ENCODE measurements around the gene NPTXR. TPM values are rescaled to one million over a fixed set of nuclear protein-coding genes. Genes with fewer than 3 reads are reported as not detected.
A peak's percentile ranks its signal among the peaks of the same experiment; 100 is the strongest.

NPTXR gene
- polyA plus RNA-seq, 3 donors: 0.04 TPM; not detected in 2

- H3K27ac ChIP-seq (ENCODE audit: low read depth in 1 of 2, low read length in 2 of 2): no peak overlapping the region
- no peak overlapping the region for H3K9ac ChIP-seq (ENCODE audit: insufficient read depth, low read length, poor library complexity, severe bottlenecking)
- peaks cover 26% of the 10 kb centered on the region for H3K4me1 Mint-ChIP-seq
- H3K27ac Mint-ChIP-seq: peak overlapping the region in 2 of 7 donors; percentile 41 to 74
- peaks cover 0 to 3% (median 0%) of the 10 kb centered on the region in 3 donors for H3K27me3 Mint-ChIP-seq (ENCODE audit: low read depth in 3 of 3)
- peaks cover 10% of the 10 kb centered on the region for H3K79me2 ChIP-seq (ENCODE audit: insufficient read depth, low read length)
- peaks cover 26 to 27% of the 10 kb centered on the region in 2 donors for H3K4me1 ChIP-seq (ENCODE audit: control insufficient read depth in 1 of 2, insufficient read depth in 2 of 2, low read length in 2 of 2)
- H3K36me3 Mint-ChIP-seq: peaks cover 35 to 47% of the 10 kb centered on the region in 2 donors
- no peak for DNase-seq
- H3K4me2 ChIP-seq (replicated peaks; ENCODE audit: extremely low read depth, low read length, poor library complexity, severe bottlenecking): no peak overlapping the region
- no peak overlapping the region for H2AFZ ChIP-seq (ENCODE audit: insufficient read depth, low read depth, low read length, poor library complexity, severe bottlenecking)
- H3K4me3 ChIP-seq (replicated peaks in 1 of 3; ENCODE audit: low read depth in 2 of 3, low read length in 3 of 3): no peak overlapping the region
- H4K20me1 ChIP-seq (ENCODE audit: insufficient read depth, low read length): peaks cover 98% of the 10 kb centered on the region
- intact Hi-C loops (cut with micrococcal nuclease): no loop called here
- H3K9me3 Mint-ChIP-seq: no peaks in the 10 kb centered on the region
- H3K9me3 ChIP-seq (replicated peaks in 1 of 2; ENCODE audit: control insufficient read depth in 1 of 2, insufficient read depth in 1 of 2, low read length in 2 of 2): no peaks in the 10 kb centered on the region
- 83% methylated on average over 14 of the region's 20 CpGs for WGBS (ENCODE audit: insufficient coverage)
- no peak overlapping the region for H3K4me3 Mint-ChIP-seq
- no peaks in the 10 kb centered on the region for H3K27me3 ChIP-seq (ENCODE audit: control insufficient read depth in 2 of 2, insufficient read depth in 2 of 2, low read length in 2 of 2)
- peaks cover 33 to 41% of the 10 kb centered on the region in 2 donors for H3K36me3 ChIP-seq (replicated peaks in 1 of 2; ENCODE audit: control insufficient read depth in 1 of 2, insufficient read depth in 2 of 2, low read length in 2 of 2)
- TF ChIP-seq CTCF (IDR thresholded peaks at IDR 0.05): no peak
These were observed 21.6 kb upstream of the NPTXR start for GRCh38 chr22:38865201-38866023.

- H3K4me3 ChIP-seq (replicated peaks in 1 of 3; ENCODE audit: low read depth in 2 of 3, low read length in 3 of 3): no peak overlapping the region
- intact Hi-C loops (cut with micrococcal nuclease): no loop called here
- 90% methylated on average over 16 of the region's 24 CpGs for WGBS (ENCODE audit: insufficient coverage)
- H3K79me2 ChIP-seq (ENCODE audit: insufficient read depth, low read length): peaks cover 9% of the 10 kb centered on the region
- Mint-ChIP-seq H3K4me1 (peaks cover 17% of the 10 kb centered on the region), H3K27me3 (ENCODE audit: low read depth in 3 of 3) (peaks cover 0 to under 1% (median 0%) of the 10 kb centered on the region in 3 donors), H3K36me3 (peaks cover 30 to 41% of the 10 kb centered on the region in 2 donors), H3K27ac (no peak overlapping the region), H3K9me3 (no peaks in the 10 kb centered on the region), H3K4me3 (peak overlapping the region in 1 of 2 donors; percentile 6)
- H4K20me1 ChIP-seq (ENCODE audit: insufficient read depth, low read length): peaks cover 94% of the 10 kb centered on the region
- no peak overlapping the region for H3K4me2 ChIP-seq (replicated peaks; ENCODE audit: extremely low read depth, low read length, poor library complexity, severe bottlenecking)
- no peak for TF ChIP-seq CTCF (IDR thresholded peaks at IDR 0.05)
- H3K36me3 ChIP-seq (replicated peaks in 1 of 2; ENCODE audit: control insufficient read depth in 1 of 2, insufficient read depth in 2 of 2, low read length in 2 of 2): peaks cover 32 to 41% of the 10 kb centered on the region in 2 donors
- no peaks in the 10 kb centered on the region for H3K27me3 ChIP-seq (ENCODE audit: control insufficient read depth in 2 of 2, insufficient read depth in 2 of 2, low read length in 2 of 2)
- no peak overlapping the region for H2AFZ ChIP-seq (ENCODE audit: insufficient read depth, low read depth, low read length, poor library complexity, severe bottlenecking)
- H3K9ac ChIP-seq (ENCODE audit: insufficient read depth, low read length, poor library complexity, severe bottlenecking): no peak overlapping the region
- no peak for DNase-seq
- peaks cover 18% of the 10 kb centered on the region in 2 donors for H3K4me1 ChIP-seq (ENCODE audit: control insufficient read depth in 1 of 2, insufficient read depth in 2 of 2, low read length in 2 of 2)
- H3K27ac ChIP-seq (ENCODE audit: low read depth in 1 of 2, low read length in 2 of 2): no peak overlapping the region
- H3K9me3 ChIP-seq (replicated peaks in 1 of 2; ENCODE audit: control insufficient read depth in 1 of 2, insufficient read depth in 1 of 2, low read length in 2 of 2): no peaks in the 10 kb centered on the region
These were observed 20.7 kb upstream of the NPTXR start for GRCh38 chr22:38864361-38865191.
